Vagina (tissue), 2 donors: ENCODE results near the gene PMM2.

Experiments used
- CTCF ChIP-seq, 3 experiments: fragments of 450-650 bp in 2 of 3; fragments of 200-600 bp in 1 of 3; sonication (generic) in 1 of 3; IDR thresholded peaks; one replicate each; pipeline ENCODE4 v1.5.1; 2017 to 2019; ENCODE audit warnings: antibody characterized with exemption in 3 of 3, mild to moderate bottlenecking in 2 of 3, moderate library complexity in 2 of 3
- POLR2A ChIP-seq, 2 donors: fragments of 450-650 bp; IDR thresholded peaks; one replicate each; pipeline ENCODE4 v1.6.1; 2017; ENCODE audit warnings: antibody characterized with exemption in 2 of 2, mild to moderate bottlenecking in 2 of 2, moderate library complexity in 2 of 2

DNA sequence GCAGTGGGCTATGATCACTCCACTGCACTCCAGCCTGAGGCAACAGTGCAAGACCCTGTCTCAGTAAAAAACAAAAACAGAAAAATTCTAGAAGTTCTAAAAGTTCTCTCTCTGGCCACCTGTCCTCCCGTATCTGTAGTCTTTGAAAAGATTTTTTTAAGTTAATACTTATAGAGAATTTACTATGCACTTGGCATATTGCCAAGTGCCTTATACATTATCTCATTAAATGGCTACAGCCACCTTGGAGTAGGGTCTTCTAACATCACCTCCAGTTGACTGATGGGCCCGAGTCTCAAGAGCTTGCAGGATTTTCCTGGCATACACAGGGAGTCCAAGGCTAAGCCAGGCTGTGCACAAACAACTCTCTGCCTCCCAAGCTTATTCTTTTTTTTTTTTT, 44.9 kb upstream of the PMM2 start:
- TF ChIP-seq POLR2A (IDR thresholded peaks at IDR 0.05): no peak
- no peak for TF ChIP-seq CTCF (IDR thresholded peaks at IDR 0.05)
